Stomach (tissue), 9 donors: ENCODE measurements around the gene AKR1C8. TPM values are rescaled to one million over a fixed set of nuclear protein-coding genes. Genes with fewer than 3 reads are reported as not detected.
A peak's percentile ranks its signal among the peaks of the same experiment; 100 is the strongest.

Experiments used
- DNase-seq, 2 donors: peaks; one replicate each; pipeline versions ENCODE4 v3.0.0 to v3.0.0-alpha.2; 2013 to 2019
- H3K27ac ChIP-seq, 5 donors: fragments of 200-600 bp in 4 of 5; sonication (generic) in 4 of 5; one replicate each; pipeline ENCODE4 v1.5.1; 2013 to 2019; ENCODE audit warnings: mild to moderate bottlenecking in 1 of 5, moderate library complexity in 1 of 5
- H3K27me3 ChIP-seq, 3 donors: fragments of 200-600 bp; sonication (generic); one replicate each; pipeline ENCODE4 v1.5.1; 2017 to 2019; ENCODE audit warnings: mixed run types in 1 of 3
- H3K36me3 ChIP-seq, 4 donors: fragments of 200-600 bp; sonication (generic); 1 replicate in 3 of 4; 2 replicates in 1 of 4; pipeline ENCODE4 v1.5.1; 2016 to 2019
- H3K4me1 ChIP-seq, 4 donors: fragments of 200-600 bp; sonication (generic); one replicate each; pipeline ENCODE4 v1.5.1; 2016 to 2019
- H3K4me3 ChIP-seq, 4 donors: fragments of 200-600 bp; sonication (generic) in 3 of 4; one replicate each; pipeline ENCODE4 v1.5.1; 2016 to 2019; ENCODE audit warnings: mild to moderate bottlenecking in 1 of 4
- H3K9me3 ChIP-seq, 4 donors: fragments of 200-600 bp; sonication (generic); one replicate each; pipeline ENCODE4 v1.5.1; 2016 to 2019
- CTCF ChIP-seq, 7 experiments: fragments of 450-650 bp in 4 of 7; fragments of 200-600 bp in 3 of 7; sonication (generic) in 3 of 7; IDR thresholded peaks; one replicate each; pipeline ENCODE4 v1.5.1; 2016 to 2019; ENCODE audit warnings: antibody characterized with exemption in 7 of 7, control low read depth in 2 of 7, mild to moderate bottlenecking in 1 of 7
- EP300 ChIP-seq: sonication (generic); formaldehyde crosslinking; IDR thresholded peaks from one replicate; pipeline ENCODE4 v1.6.1; 2017; ENCODE audit warnings: antibody characterized with exemption
- POLR2A ChIP-seq, 4 donors: fragments of 450-650 bp; IDR thresholded peaks; one replicate each; pipeline ENCODE4 v1.6.1; 2016; ENCODE audit warnings: antibody characterized with exemption in 4 of 4, control low read depth in 2 of 4, mild to moderate bottlenecking in 1 of 4, moderate library complexity in 1 of 4
- POLR2AphosphoS5 ChIP-seq, 3 donors: sonication (generic); formaldehyde crosslinking; IDR thresholded peaks; one replicate each; pipeline ENCODE4 v1.6.1; 2016; ENCODE audit warnings: antibody characterized with exemption in 3 of 3
- WGBS, 5 donors: extraction: QIAGEN DNeasy Blood & Tissue Kit in 3 of 5; methylation state at CpG; one replicate each; pipeline versions ENCODE4 v1.1.5 to v1.1.7; 2013 to 2018; 5-methylcytosine and 5-hydroxymethylcytosine counted together
- intact Hi-C: fragments of 100-400 bp; cut with DNase I; formaldehyde crosslinking; loops from one replicate; pipeline ENCODE4 v1.15.1; 2023; ENCODE audit warnings: low total_unique reads
- polyA plus RNA-seq, 3 donors: library from polyadenylated mRNA; stranded (reverse); fragments of 200-250 nt; gene quantifications; one replicate each; pipeline ENCODE4 v1.2.3, GENCODE V29; 2013
- total RNA-seq, 5 donors: library from RNA; depleted of rRNA; stranded (reverse); fragments of >200 nt; gene quantifications; one replicate each; pipeline versions ENCODE4 v1.1.0 to v1.2.3, GENCODE V29; 2014 to 2016
- donor health status: healthy with polysubstance abuse.
- donor health status: Bipolar disorder and iron deficiency.
- donor health status: healthy.

The AKR1C8 gene
- total and polyA plus RNA-seq, 8 donors = not detected

- H3K27me3 ChIP-seq = no peaks in the 10 kb centered on the region
- 69 to 80% (median 78%) methylated on average over 6 of the region's 6 CpGs for WGBS, 5 donors
- peaks cover 0 to 3% (median 0%) of the 10 kb centered on the region in 4 donors for H3K4me1 ChIP-seq
- no peaks in the 10 kb centered on the region for H3K36me3 ChIP-seq
- no peaks in the 10 kb centered on the region for H3K9me3 ChIP-seq
- DNase-seq = peak in 1 of 2 donors; percentile 48
- no peak overlapping the region for H3K4me3 ChIP-seq
- TF ChIP-seq CTCF (IDR thresholded peaks at IDR 0.05) = no peak
- intact Hi-C loops = no loop called here
- peak overlapping the region in 2 of 5 donors; percentile 17 to 35 for H3K27ac ChIP-seq
These were observed 10.9 kb upstream of the AKR1C8 start for GRCh38 chr10:5195727-5196374.

GRCh38 chr10:5194431-5194830, 9.5 kb upstream of the AKR1C8 start:
- 82 to 94% (median 92%) methylated on average over 3 of the region's 3 CpGs for WGBS, 5 donors
- Histone ChIP-seq H3K4me3 (no peak overlapping the region), H3K36me3 (no peaks in the 10 kb centered on the region), H3K4me1 (peaks cover 0 to 3% (median 0%) of the 10 kb centered on the region in 4 donors), H3K27me3 (no peaks in the 10 kb centered on the region), H3K9me3 (no peaks in the 10 kb centered on the region), H3K27ac (no peak overlapping the region)
- DNase-seq = no peak
- intact Hi-C loops = no loop called here
- TF ChIP-seq POLR2A (IDR thresholded peaks at IDR 0.05) (no peak), CTCF (IDR thresholded peaks at IDR 0.05) (no peak), POLR2AphosphoS5 (IDR thresholded peaks at IDR 0.05) (no peak), EP300 (no peak)

- Histone ChIP-seq H3K27me3 (no peaks in the 10 kb centered on the region), H3K9me3 (no peaks in the 10 kb centered on the region), H3K36me3 (no peaks in the 10 kb centered on the region), H3K4me3 (no peak overlapping the region), H3K27ac (no peak overlapping the region), H3K4me1 (no peaks in the 10 kb centered on the region)
- TF ChIP-seq CTCF (IDR thresholded peaks at IDR 0.05) (no peak), POLR2AphosphoS5 (IDR thresholded peaks at IDR 0.05) (no peak), EP300 (no peak), POLR2A (IDR thresholded peaks at IDR 0.05) (no peak)
- intact Hi-C loops = no loop called here
- DNase-seq = no peak
- WGBS, 5 donors = 66 to 83% (median 74%) methylated on average over 2 of the region's 2 CpGs
These were observed 3.4 kb upstream of the AKR1C8 start for GRCh38 chr10:5188358-5188757.

- intact Hi-C loops = no loop called here
- no peaks in the 10 kb centered on the region for H3K4me1 ChIP-seq
- no peaks in the 10 kb centered on the region for H3K27me3 ChIP-seq
- H3K36me3 ChIP-seq = no peaks in the 10 kb centered on the region
- WGBS, 5 donors = 67 to 86% (median 80%) methylated on average over 5 of the region's 5 CpGs
- no peaks in the 10 kb centered on the region for H3K9me3 ChIP-seq
- H3K4me3 ChIP-seq = no peak overlapping the region
- no peak for DNase-seq
- TF ChIP-seq POLR2AphosphoS5 (IDR thresholded peaks at IDR 0.05) (no peak), POLR2A (IDR thresholded peaks at IDR 0.05) (no peak), CTCF (IDR thresholded peaks at IDR 0.05) (no peak), EP300 (no peak)
- H3K27ac ChIP-seq = no peak overlapping the region
These were observed 2.9 kb upstream of the AKR1C8 start for GRCh38 chr10:5187867-5188266.
